Mesodermal cell (in vitro differentiated cells): Measurements from ENCODE around the gene ITPR2.
"Not testable (repeated sequence)": the region's sequence is repeated elsewhere in the genome, so short reads cannot be mapped to it uniquely, and the experiment has no call there.

Experiments
- H3K27ac ChIP-seq: 2 replicates; pipeline ENCODE4 v1.7.0; 2013; ENCODE audit warnings: mild to moderate bottlenecking, low read depth, low read length, moderate library complexity; ENCODE audit not compliant: severe bottlenecking
- H3K36me3 ChIP-seq: 2 replicates; pipeline ENCODE4 v1.7.1; 2013; ENCODE audit warnings: mild to moderate bottlenecking, low read length, moderate library complexity; ENCODE audit not compliant: control insufficient read depth, insufficient read depth
- H3K4me1 ChIP-seq: one replicate; pipeline ENCODE4 v1.7.1; 2013; ENCODE audit warnings: mild to moderate bottlenecking, low read length; ENCODE audit not compliant: insufficient read depth, control insufficient read depth, poor library complexity, severe bottlenecking
- H3K4me3 ChIP-seq: 2 replicates; pipeline ENCODE4 v1.7.0; 2013; ENCODE audit warnings: low read length, control low read depth, mild to moderate bottlenecking; ENCODE audit not compliant: insufficient read depth, poor library complexity, severe bottlenecking; ENCODE audit errors: extremely low read depth
- H3K9me3 ChIP-seq: 2 replicates; pipeline ENCODE4 v1.7.1; 2013; ENCODE audit warnings: mild to moderate bottlenecking, low read length, moderate library complexity; ENCODE audit not compliant: control insufficient read depth
- WGBS, 2 experiments: methylation state at CpG; one replicate each; pipeline ENCODE4 v1.1.5; 2013; ENCODE audit warnings: missing lambda C conversion rate in 2 of 2; ENCODE audit not compliant: insufficient coverage in 2 of 2; 5-methylcytosine and 5-hydroxymethylcytosine counted together

ITPR2 gene

DNA sequence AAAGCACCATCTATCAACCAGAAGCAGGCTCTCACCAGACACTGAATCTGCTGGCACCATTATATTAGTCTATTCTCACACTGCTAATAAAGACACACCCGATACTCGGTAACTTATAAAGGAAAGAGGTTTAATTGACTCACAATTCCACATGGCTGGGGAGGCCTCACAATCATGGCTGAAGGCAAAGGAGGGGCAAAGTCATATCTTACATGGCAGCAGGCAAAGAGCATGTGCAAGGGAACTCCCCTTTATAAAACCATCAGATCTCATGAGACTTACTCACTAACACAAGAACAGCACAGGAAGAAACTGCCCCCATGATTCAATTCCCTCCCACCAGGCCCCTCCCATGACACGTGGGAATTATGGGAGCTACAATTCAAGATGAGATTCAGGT, 188.6 kb downstream of the ITPR2 start:
- H3K27ac ChIP-seq, H3K9me3 ChIP-seq, H3K4me1 ChIP-seq, H3K4me3 ChIP-seq: not testable (repeated sequence)
- peaks cover 11% of the 10 kb centered on the region for H3K36me3 ChIP-seq
- WGBS, 2 experiments: 83 to 94% methylated on average over 1 to 2 of the region's 3 CpGs

- no peaks in the 10 kb centered on the region for H3K9me3 ChIP-seq
- H3K4me1 ChIP-seq: no peaks in the 10 kb centered on the region
- H3K4me3 ChIP-seq: no peak overlapping the region
- 65 to 100% methylated on average over 2 to 4 of the region's 4 CpGs for WGBS, 2 experiments
- peaks cover 11% of the 10 kb centered on the region for H3K36me3 ChIP-seq
- no peak overlapping the region for H3K27ac ChIP-seq
Measured at GRCh38 chr12:26643532-26644315, 189.3 kb downstream of the ITPR2 start.

DNA sequence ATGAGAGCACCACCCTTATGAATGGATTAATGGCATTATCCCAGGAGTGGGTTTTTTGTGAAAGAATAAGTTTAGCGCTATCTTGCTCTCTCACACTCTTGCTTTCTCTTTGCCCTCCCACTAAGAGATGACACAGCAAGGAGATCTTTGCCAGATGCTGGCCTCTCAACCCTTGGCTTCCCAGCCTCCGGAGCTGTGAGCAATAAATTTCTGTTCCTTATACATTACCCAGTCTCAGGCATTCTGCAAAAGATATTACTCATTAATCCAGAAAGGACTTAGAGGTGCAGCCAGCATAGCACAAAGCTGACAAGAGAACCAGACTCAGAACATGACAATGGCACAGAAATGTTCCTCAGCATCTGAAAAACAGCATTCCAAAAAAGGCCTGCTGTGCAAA, 190.6 kb downstream of the ITPR2 start:
- no peaks in the 10 kb centered on the region for H3K9me3 ChIP-seq
- peaks cover 11% of the 10 kb centered on the region for H3K36me3 ChIP-seq
- WGBS, 2 experiments: 100% methylated on average over 1 of the region's 2 CpGs
- no peak overlapping the region for H3K4me3 ChIP-seq
- H3K27ac ChIP-seq: no peak overlapping the region
- H3K4me1 ChIP-seq: no peaks in the 10 kb centered on the region

DNA sequence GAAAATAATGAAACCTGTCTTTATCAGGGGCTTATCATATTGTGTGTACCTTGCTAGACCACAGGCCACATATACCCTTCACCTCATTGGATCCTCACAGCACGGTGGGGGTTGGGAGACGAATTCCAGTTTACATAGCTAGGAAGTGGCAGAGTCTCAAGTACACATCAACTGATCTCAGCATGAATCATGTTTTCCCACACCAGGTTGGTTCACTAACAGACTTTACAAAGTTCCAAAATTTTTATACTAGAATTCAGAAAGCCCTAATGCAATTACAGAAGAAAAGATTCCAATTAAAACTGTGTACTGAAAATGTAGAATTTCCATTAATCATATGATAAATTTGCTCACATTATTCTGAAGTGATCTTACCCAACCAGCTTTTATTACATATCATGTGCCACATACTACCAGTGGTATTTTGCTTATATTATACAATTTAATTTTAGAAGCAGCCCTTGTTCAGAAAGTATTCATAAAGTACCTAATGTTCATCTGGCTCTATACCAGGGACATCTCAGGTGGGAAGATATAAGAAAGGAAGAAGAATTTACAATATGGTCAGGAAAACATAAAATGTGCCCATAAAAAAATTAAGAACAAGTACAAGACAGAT, 196.2 kb downstream of the ITPR2 start:
- no CpG with 5 or more reads among the region's 2 CpGs for WGBS, 2 experiments
- no peak overlapping the region for H3K27ac ChIP-seq

DNA sequence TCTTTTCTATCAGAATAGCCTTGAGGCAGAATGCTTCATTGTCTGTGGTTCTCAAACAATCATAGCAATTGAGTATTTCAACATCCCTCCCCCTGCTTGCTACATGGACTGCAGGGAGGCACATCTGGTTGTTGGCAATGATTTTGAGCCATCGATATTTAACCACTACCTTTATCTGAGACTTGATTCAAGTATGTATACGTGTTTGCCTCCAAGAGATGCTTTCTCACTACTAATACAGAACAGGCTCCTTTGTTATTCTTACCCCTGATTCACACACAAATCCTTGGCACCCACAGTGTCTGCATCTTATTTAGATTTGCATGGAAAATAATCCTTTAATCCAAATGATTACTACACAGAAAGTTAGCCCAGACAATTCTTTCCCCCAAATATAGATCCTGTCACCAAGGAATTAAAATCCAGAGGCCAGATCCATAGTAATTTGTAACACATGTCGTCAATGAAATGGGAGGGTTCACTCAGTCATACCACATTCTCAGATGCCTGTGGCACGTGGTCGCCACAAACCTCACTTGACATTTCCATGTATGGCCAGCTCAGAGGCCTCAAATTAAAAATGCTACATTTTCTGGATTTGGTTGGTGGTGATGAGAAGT, 199.3 kb downstream of the ITPR2 start:
- 83 to 97% methylated on average over 2 to 5 of the region's 5 CpGs for WGBS, 2 experiments
- Histone ChIP-seq H3K27ac (no peak overlapping the region), H3K9me3 (no peaks in the 10 kb centered on the region), H3K4me1 (peaks cover 18% of the 10 kb centered on the region), H3K36me3 (no peaks in the 10 kb centered on the region), H3K4me3 (no peak overlapping the region)

More for the DNA sequence above, 196.2 kb downstream of the ITPR2 start:
- H3K4me1 ChIP-seq: peaks cover 9% of the 10 kb centered on the region
- no peak overlapping the region for H3K4me3 ChIP-seq
- H3K9me3 ChIP-seq: no peaks in the 10 kb centered on the region
- H3K36me3 ChIP-seq: no peaks in the 10 kb centered on the region

GRCh38 chr12:26632756-26633155, 200.2 kb downstream of the ITPR2 start:
- 88 to 94% methylated on average over 4 to 6 of the region's 6 CpGs for WGBS, 2 experiments
- no peak overlapping the region for H3K4me3 ChIP-seq

GRCh38 chr12:26631846-26632245, 201.1 kb downstream of the ITPR2 start:
- Histone ChIP-seq H3K9me3 (no peaks in the 10 kb centered on the region), H3K36me3 (no peaks in the 10 kb centered on the region), H3K4me3 (no peak overlapping the region), H3K4me1 (peaks cover 14% of the 10 kb centered on the region), H3K27ac (no peak overlapping the region)
- WGBS, 2 experiments: 80 to 91% methylated on average over 5 of the region's 6 CpGs

More at GRCh38 chr12:26632756-26633155, 200.2 kb downstream of the ITPR2 start:
- Histone ChIP-seq H3K36me3 (no peaks in the 10 kb centered on the region), H3K27ac (no peak overlapping the region), H3K4me1 (peaks cover 18% of the 10 kb centered on the region), H3K9me3 (no peaks in the 10 kb centered on the region)

DNA sequence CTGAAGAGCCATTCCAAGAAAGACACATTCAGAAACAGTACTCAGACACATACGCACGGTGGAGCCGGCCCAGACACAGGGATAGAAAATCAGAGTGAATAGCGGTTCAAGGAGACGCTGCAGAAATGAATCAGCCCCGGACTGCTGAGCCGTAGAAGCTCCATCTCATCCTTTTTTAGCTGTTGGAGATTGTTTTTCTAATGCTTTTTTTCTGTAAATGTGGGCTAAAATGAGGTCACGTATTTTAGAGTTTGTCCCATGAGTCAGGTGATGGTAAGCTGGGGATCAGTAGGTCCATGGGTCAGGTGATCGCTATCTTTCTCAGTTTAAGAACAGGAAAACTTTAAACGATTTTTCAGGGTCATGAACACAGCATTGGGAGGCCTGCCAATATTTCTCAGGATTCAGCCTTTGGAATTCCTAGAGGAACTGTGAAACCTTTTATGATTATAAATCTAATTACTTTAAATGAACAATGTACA, 202.4 kb downstream of the ITPR2 start:
- Histone ChIP-seq H3K4me1 (peaks cover 9% of the 10 kb centered on the region), H3K27ac (no peak overlapping the region), H3K9me3 (no peaks in the 10 kb centered on the region), H3K36me3 (no peaks in the 10 kb centered on the region), H3K4me3 (no peak overlapping the region)
- WGBS, 2 experiments: 85 to 87% methylated on average over 6 to 10 of the region's 10 CpGs

- no peaks in the 10 kb centered on the region for H3K36me3 ChIP-seq
- H3K4me1 ChIP-seq: peaks cover 8% of the 10 kb centered on the region
- no peak overlapping the region for H3K27ac ChIP-seq
- no peaks in the 10 kb centered on the region for H3K9me3 ChIP-seq
- no peak overlapping the region for H3K4me3 ChIP-seq
- 50 to 55% methylated on average over 1 of the region's 1 CpG for WGBS, 2 experiments
Measured at GRCh38 chr12:26629864-26630263, 203.1 kb downstream of the ITPR2 start.

DNA sequence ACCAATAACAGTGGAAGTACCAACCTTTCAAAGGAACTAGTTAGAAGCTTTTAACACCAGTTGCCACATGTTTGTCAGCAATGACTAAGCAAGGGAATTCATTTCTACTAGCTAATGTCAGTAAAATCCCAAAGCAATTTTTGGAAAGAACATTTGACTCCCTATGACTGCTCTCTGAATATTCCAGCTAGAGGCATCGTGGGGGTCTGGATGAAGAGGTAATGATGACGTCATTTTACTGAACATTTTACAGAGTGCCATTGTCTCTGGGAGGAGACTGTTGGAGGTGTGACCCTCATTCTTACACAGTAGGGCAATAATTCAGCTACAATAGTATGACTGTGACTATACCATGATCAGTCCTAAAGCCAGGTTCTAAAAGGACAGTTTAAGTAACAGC, 204.8 kb downstream of the ITPR2 start:
- Histone ChIP-seq H3K9me3 (no peaks in the 10 kb centered on the region), H3K36me3 (no peaks in the 10 kb centered on the region), H3K27ac (no peak overlapping the region), H3K4me1 (peaks cover 8% of the 10 kb centered on the region), H3K4me3 (no peak overlapping the region)
- 92% methylated on average over 2 of the region's 2 CpGs; no CpG with 5 or more reads in 1 of the 2 experiments for WGBS, 2 experiments
